NCI-H446 treated with DMSO at 0.1 percent for 48 hours (cell line): ENCODE results near the gene KCNK15.

ENCODE experiments used
- DNase-seq: peaks from one replicate; lab custom pipeline; 2025; lab: John Stamatoyannopoulos, UW

KCNK15 gene

DNA sequence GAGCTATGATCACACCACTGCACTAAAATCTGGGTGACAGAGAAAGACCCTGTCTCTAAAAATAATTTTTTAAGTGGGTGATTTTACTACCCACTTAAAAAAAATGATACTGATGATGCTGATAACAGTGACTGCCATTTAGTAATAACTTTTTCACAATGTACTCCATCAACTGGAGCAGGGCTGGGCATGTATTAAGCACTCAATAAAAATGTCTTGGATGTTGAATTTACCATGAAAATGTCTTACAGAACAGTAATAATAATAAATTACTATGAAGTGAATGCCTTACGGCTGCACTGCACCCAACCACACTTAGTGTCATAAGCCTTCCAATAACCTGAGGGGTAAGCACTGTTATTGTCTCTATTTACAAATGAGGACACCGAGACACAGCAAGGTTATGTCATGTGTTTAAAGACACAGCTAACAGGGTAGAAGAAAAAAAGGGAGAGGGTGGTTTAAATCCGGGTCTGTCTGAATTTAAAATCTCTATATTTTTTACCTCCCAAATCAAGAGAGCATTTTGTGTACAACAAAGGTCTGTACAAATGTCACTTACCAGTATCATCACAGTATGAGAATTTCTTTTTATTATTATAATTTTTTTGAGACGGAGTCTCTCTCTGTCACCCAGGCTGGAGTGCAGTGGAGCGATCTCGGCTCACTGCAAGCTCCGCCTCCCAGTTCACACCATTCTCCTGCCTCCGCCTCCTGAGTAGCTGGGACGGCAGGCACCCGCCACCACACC, 43.2 kb downstream of the KCNK15 start:
- DNase-seq: no peak

DNA sequence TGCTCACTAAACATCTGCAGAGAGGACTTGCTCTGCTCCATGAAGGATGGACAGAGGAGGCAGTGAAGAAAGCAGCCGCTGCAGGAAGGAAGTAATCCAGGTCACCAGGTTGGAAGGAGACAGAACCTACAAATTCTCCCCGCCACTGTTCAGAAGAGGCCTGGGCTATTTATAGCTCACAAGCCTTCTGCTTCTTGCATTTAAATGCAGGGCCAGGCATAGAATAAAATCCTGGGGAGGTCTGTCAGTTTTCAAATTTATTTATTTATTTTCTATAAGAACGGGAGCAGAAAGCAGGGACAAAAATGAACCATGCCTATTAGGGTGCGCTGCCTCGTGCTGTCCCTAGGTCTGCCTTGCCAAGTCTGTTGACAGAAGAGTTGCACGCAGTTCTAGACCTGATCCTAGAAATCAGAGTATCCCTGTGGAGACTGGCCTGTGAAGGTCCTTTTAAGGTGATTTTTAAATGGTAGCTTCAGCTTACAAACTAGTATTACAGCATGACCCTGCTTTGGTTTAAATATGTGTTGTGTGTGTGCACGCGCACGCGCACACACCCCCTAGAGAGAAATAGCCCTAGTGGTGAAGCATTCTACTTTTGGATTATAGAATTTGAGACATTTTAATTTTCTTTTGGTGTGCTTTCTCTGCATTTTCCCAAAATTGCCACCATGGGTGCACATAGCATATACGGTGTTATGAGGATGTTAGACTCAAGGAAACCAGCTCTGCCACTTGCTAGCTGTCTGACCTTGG, 45.2 kb downstream of the KCNK15 start:
- DNase-seq: no peak

- DNase-seq: no peak
Measured at GRCh38 chr20:44792796-44793195, 47.1 kb downstream of the KCNK15 start.

DNA sequence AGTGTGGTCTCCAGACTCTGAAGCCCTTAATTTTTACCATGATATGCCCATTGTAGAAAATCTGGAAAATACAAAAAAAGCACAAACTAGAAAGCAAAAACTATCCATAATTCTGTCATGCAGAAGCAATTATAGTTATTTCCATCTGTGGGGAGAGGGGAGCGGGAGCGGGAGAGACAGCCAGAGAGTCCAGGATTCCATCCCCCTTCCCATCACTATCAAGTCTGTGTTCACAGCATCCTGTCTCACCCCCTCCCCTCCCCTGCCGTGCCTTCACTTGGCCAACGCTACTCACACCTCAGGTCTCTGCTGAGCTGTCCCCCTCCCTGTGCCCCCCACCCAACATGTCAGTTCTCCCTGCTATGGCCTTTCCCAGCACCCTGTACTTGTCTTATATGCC, 50.2 kb downstream of the KCNK15 start:
- no peak for DNase-seq

DNA sequence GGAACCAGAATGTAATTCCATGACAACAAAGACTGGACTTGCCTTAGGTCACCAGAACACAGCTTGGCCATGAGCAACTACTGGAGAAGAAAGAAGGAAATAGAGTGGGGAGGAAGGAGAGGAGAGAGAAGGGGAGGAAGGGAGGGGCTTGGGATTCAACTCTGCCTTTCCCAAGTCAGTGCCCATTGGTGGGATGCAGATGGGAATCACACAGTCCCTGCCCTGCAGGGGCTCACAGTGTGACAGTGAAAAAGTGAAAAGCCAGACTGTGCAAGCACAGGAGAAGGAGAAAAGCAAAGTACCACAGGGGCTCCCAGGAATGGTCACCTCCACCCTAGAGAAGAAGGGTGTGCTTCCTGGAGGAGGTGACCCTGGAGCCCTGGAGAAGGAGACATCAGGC, 50.6 kb downstream of the KCNK15 start:
- no peak for DNase-seq

- no peak for DNase-seq
Measured at GRCh38 chr20:44796758-44797457, 51.2 kb downstream of the KCNK15 start.

DNA sequence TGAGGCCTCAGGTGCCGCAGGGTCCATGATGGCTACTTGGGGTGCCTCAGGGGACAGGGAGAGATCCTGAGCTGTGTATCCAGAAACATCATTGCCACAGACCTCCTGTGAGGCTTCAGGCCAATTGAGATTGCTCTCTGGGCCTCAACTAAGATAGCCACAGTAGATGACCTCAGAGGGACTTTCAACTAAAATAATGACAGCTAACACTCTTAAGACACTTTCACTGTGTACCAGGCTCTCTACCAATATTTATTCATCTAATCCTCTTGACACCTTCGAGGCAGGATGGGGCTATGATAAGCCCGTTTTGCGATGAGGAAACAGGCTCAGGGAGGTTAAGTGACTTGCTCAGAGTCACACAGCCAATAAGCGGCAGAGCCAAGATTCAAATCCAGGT, 54.0 kb downstream of the KCNK15 start:
- no peak for DNase-seq

- DNase-seq: no peak
Measured at GRCh38 chr20:44800391-44801046, 54.9 kb downstream of the KCNK15 start.
